ENCODE measurements around the gene MISP3.
"Not testable (repeated sequence)": the region's sequence is repeated elsewhere in the genome, so short reads cannot be mapped to it uniquely, and the experiment has no call there.

Gene MISP3

DNA sequence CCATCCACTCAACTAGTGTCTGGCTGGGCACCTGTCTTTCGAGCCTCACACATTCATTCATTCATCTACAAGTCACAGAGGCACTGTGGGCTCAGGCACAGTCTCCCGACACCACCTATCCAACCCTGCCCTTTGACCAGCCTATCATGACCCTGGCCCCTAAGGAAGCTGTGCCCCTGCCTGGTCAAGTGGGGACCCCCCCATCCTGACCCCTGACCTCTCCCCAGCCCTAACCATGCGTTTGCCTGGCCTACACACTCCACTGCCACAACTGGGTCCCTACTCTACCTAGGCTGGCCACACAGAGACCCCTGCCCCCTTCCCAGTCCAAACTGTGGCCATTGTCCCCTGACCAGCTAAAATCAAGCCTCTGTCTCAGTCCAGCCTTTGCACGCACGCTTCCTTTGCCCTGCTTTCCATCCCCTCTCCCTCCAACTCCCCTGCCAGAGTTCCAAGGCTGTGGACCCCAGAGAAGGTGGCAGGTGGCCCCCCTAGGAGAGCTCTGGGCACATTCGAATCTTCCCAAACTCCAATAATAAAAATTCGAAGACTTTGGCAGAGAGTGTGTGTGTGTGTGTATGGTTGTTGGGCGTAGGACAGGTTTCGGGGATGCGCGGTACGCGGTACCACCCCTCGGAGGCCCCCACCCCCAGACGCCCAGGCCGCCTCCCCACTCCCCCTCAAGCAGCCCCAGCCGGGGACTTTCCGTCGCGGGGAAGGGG is 41.4 kb upstream of the MISP3 start:
- Histone ChIP-seq H3K9ac (ENCODE audit: low read length) (peak overlapping the region; percentile 71), H3K79me2 (ENCODE audit: control insufficient read depth, insufficient read depth, low read length) (no peaks in the 10 kb centered on the region), H3K18ac (ENCODE audit: low read length) (no peak overlapping the region), H2BK120ac (ENCODE audit: low read depth, low read length) (no peak overlapping the region), H4K8ac (ENCODE audit: low read depth, low read length) (no peak overlapping the region), H3K23ac (ENCODE audit: low read length) (no peak overlapping the region), H2AK5ac (ENCODE audit: low read length) (no peak overlapping the region), H3K4me3 (ENCODE audit: low read length) (no peak overlapping the region), H3K27me3 (ENCODE audit: insufficient read depth, low read length, poor library complexity) (no peaks in the 10 kb centered on the region), H3K27ac (ENCODE audit: low read depth, low read length) (no peak overlapping the region), H4K5ac (ENCODE audit: low read length) (no peak overlapping the region), H3K4ac (ENCODE audit: low read depth, low read length) (no peak overlapping the region), H3K36me3 (ENCODE audit: control insufficient read depth, insufficient read depth, low read length) (no peaks in the 10 kb centered on the region), H3K56ac (ENCODE audit: low read length) (peak overlapping the region; percentile 95), H3K4me2 (ENCODE audit: low read length) (peak overlapping the region; percentile 59), H2BK5ac (ENCODE audit: low read length) (no peak overlapping the region), H2BK15ac (replicated peaks; ENCODE audit: low read depth) (no peak overlapping the region), H3K79me1 (ENCODE audit: low read length) (no peaks in the 10 kb centered on the region), H3K4me1 (ENCODE audit: control insufficient read depth, low read depth, low read length) (no peaks in the 10 kb centered on the region)
- WGBS (ENCODE audit: extremely low coverage, insufficient coverage, low lambda C conversion rate), result no CpG with 5 or more reads among the region's 20 CpGs
- no peak for DNase-seq

DNA sequence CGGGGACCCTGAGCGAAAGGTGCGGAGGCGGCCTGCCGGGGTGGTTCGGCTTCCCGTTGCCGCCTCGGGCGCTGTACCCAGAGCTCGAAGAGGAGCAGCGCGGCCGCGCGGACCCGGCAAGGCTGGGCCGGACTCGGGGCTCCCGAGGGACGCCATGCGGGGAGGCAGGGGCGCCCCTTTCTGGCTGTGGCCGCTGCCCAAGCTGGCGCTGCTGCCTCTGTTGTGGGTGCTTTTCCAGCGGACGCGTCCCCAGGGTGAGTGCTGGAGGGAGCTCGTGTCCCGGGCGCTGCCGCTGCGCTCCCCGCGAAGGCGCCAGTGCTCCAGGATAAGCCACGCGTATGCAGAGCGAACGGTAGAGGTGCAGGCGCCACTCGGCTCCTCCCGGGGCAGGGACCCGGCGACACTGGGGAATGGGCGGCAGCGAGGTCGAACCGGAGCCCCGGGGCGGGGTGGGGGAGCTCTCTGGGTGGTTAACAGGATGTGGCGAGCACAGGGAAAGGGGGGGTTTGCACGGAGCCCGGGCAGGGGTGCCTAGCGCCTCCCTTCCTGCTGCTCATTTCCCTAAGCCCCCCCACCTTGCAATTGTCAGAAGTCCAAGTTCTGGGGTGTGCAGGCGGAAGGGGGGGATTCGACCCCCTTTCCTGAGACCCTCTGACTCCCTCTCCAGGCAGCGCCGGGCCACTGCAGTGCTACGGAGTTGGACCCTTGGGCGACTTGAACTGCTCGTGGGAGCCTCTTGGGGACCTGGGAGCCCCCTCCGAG is 40.7 kb upstream of the MISP3 start, which contains the start of gene IL27RA:
Gene IL27RA (plus strand): TSS at position 44 of the 762 bp plus-strand sequence. CDS start 111 bp downstream, at position 155.
- peak within 1 kb of the TSS; percentile 71 for H3K9ac ChIP-seq (ENCODE audit: low read length)
- peak within 1 kb of the TSS; percentile 95 for H3K56ac ChIP-seq (ENCODE audit: low read length)
- H3K23ac ChIP-seq (ENCODE audit: low read length), result no peak within 1 kb of the TSS
- no peak within 1 kb of the TSS for H3K27ac ChIP-seq (ENCODE audit: low read depth, low read length)
- no CpG with 5 or more reads among the region's 63 CpGs for WGBS (ENCODE audit: extremely low coverage, insufficient coverage, low lambda C conversion rate)
- no peak within 1 kb of the TSS for H2AK5ac ChIP-seq (ENCODE audit: low read length)
- H3K4me1 ChIP-seq (ENCODE audit: control insufficient read depth, low read depth, low read length), result no peaks in the 10 kb centered on the region
- H2BK120ac ChIP-seq (ENCODE audit: low read depth, low read length), result no peak within 1 kb of the TSS
- H3K27me3 ChIP-seq (ENCODE audit: insufficient read depth, low read length, poor library complexity), result no peaks in the 10 kb centered on the region
- peak within 1 kb of the TSS; percentile 6 for H3K18ac ChIP-seq (ENCODE audit: low read length)
- no peaks in the 10 kb centered on the region for H3K79me1 ChIP-seq (ENCODE audit: low read length)
- H3K79me2 ChIP-seq (ENCODE audit: control insufficient read depth, insufficient read depth, low read length), result no peaks in the 10 kb centered on the region
- H2BK5ac ChIP-seq (ENCODE audit: low read length), result no peak within 1 kb of the TSS
- H3K4me2 ChIP-seq (ENCODE audit: low read length), result peak within 1 kb of the TSS; percentile 59
- H4K5ac ChIP-seq (ENCODE audit: low read length), result no peak within 1 kb of the TSS
- peak; percentile 63 for DNase-seq
- H3K4ac ChIP-seq (ENCODE audit: low read depth, low read length), result peak within 1 kb of the TSS; percentile 17
- peak within 1 kb of the TSS; percentile 65 for H3K4me3 ChIP-seq (ENCODE audit: low read length)
- H3K36me3 ChIP-seq (ENCODE audit: control insufficient read depth, insufficient read depth, low read length), result no peaks in the 10 kb centered on the region
- H4K8ac ChIP-seq (ENCODE audit: low read depth, low read length), result no peak within 1 kb of the TSS
- H2BK15ac ChIP-seq (replicated peaks; ENCODE audit: low read depth), result no peak within 1 kb of the TSS

DNA sequence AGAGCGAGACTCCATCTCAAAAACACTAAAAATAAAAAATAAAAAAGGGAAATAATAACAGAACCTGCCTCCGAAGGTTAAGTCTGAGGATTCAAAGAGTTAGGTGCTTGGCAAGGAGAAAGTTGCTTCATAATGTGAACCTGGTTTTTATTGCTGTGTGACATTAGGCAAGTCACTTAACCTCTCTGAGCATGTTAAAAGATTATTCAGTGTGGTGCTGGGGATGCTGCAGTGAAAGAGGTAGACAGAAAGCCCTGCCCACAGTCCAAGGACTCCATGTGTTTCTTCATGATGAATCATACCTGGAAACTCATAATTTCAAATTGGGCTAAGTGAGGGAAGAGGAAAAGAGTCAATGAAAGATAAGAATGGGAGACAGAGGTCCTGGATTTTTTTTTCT is 38.6 kb upstream of the MISP3 start:
- Histone ChIP-seq H3K56ac (ENCODE audit: low read length) (no peak overlapping the region), H3K4me2 (ENCODE audit: low read length) (no peak overlapping the region), H2AK5ac (ENCODE audit: low read length) (no peak overlapping the region), H3K27me3 (ENCODE audit: insufficient read depth, low read length, poor library complexity) (no peaks in the 10 kb centered on the region), H3K4ac (ENCODE audit: low read depth, low read length) (no peak overlapping the region), H3K27ac (ENCODE audit: low read depth, low read length) (no peak overlapping the region), H3K36me3 (ENCODE audit: control insufficient read depth, insufficient read depth, low read length) (no peaks in the 10 kb centered on the region), H2BK5ac (ENCODE audit: low read length) (no peak overlapping the region), H3K23ac (ENCODE audit: low read length) (no peak overlapping the region), H3K9ac (ENCODE audit: low read length) (no peak overlapping the region), H3K4me3 (ENCODE audit: low read length) (no peak overlapping the region), H3K79me2 (ENCODE audit: control insufficient read depth, insufficient read depth, low read length) (no peaks in the 10 kb centered on the region), H3K18ac (ENCODE audit: low read length) (no peak overlapping the region), H4K5ac (ENCODE audit: low read length) (no peak overlapping the region), H2BK120ac (ENCODE audit: low read depth, low read length) (no peak overlapping the region), H4K8ac (ENCODE audit: low read depth, low read length) (no peak overlapping the region), H3K79me1 (ENCODE audit: low read length) (no peaks in the 10 kb centered on the region), H2BK15ac (replicated peaks; ENCODE audit: low read depth) (no peak overlapping the region), H3K4me1 (ENCODE audit: control insufficient read depth, low read depth, low read length) (no peaks in the 10 kb centered on the region)
- WGBS (ENCODE audit: extremely low coverage, insufficient coverage, low lambda C conversion rate), result no CpG with 5 or more reads among the region's 2 CpGs
- no peak for DNase-seq

DNA sequence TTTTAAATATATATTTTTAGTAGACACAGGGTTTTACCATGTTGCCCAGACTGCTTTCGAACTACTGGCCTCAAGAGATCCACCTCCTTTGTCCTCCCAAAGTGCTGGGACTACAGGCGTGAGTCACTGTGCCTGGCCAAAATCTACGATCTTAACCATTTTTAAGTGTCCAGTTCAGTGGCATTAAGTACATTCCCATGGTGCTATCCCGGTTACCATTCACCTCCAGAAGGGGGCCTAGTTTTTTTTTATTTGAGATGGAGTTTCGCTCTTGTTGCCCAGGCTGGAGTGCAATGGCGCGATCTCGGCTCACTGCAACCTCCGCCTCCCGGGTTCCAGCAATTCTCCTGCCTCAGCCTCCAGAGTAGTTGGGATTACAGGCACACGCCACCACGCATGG is 37.4 kb upstream of the MISP3 start:
- not testable (repeated sequence) for H2BK120ac ChIP-seq (ENCODE audit: low read depth, low read length); H3K4me3 ChIP-seq (ENCODE audit: low read length); H2AK5ac ChIP-seq (ENCODE audit: low read length); H3K9ac ChIP-seq (ENCODE audit: low read length); DNase-seq; H4K5ac ChIP-seq (ENCODE audit: low read length); H3K4me1 ChIP-seq (ENCODE audit: control insufficient read depth, low read depth, low read length); H2BK5ac ChIP-seq (ENCODE audit: low read length); H3K4me2 ChIP-seq (ENCODE audit: low read length); H3K79me2 ChIP-seq (ENCODE audit: control insufficient read depth, insufficient read depth, low read length); H3K4ac ChIP-seq (ENCODE audit: low read depth, low read length); H3K36me3 ChIP-seq (ENCODE audit: control insufficient read depth, insufficient read depth, low read length); H3K27ac ChIP-seq (ENCODE audit: low read depth, low read length); H3K23ac ChIP-seq (ENCODE audit: low read length); H4K8ac ChIP-seq (ENCODE audit: low read depth, low read length); H3K27me3 ChIP-seq (ENCODE audit: insufficient read depth, low read length, poor library complexity); H2BK15ac ChIP-seq (replicated peaks; ENCODE audit: low read depth); H3K56ac ChIP-seq (ENCODE audit: low read length); H3K79me1 ChIP-seq (ENCODE audit: low read length); H3K18ac ChIP-seq (ENCODE audit: low read length)
- WGBS (ENCODE audit: extremely low coverage, insufficient coverage, low lambda C conversion rate), result no CpG with 5 or more reads among the region's 12 CpGs

DNA sequence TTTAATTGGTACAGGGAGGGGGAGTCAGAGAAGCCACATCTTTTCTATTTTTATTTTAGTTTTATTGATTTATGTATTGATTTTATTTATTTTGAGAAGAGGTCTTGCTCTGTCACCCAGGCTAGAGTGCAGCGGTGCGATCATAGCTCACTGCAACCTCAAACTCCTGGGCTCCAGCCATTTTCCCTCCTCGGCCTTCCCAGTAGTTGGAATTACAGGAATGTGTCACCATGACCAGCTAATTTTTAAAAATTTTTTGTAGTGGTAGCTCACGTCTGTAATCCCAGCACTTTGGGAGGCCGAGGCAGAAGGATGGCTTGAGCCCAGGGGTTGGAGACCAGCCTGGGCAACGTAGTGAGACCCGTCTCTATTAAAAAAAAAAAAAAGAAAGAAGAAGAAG is 36.9 kb upstream of the MISP3 start:
- Histone ChIP-seq H4K5ac (ENCODE audit: low read length) (no peak overlapping the region), H3K9ac (ENCODE audit: low read length) (no peak overlapping the region), H4K8ac (ENCODE audit: low read depth, low read length) (no peak overlapping the region), H2BK5ac (ENCODE audit: low read length) (no peak overlapping the region), H3K4ac (ENCODE audit: low read depth, low read length) (no peak overlapping the region), H2BK15ac (replicated peaks; ENCODE audit: low read depth) (no peak overlapping the region), H3K4me2 (ENCODE audit: low read length) (no peak overlapping the region), H3K36me3 (ENCODE audit: control insufficient read depth, insufficient read depth, low read length) (no peaks in the 10 kb centered on the region), H2BK120ac (ENCODE audit: low read depth, low read length) (no peak overlapping the region), H3K79me2 (ENCODE audit: control insufficient read depth, insufficient read depth, low read length) (no peaks in the 10 kb centered on the region), H3K18ac (ENCODE audit: low read length) (no peak overlapping the region), H3K79me1 (ENCODE audit: low read length) (no peaks in the 10 kb centered on the region), H3K4me1 (ENCODE audit: control insufficient read depth, low read depth, low read length) (no peaks in the 10 kb centered on the region), H3K27ac (ENCODE audit: low read depth, low read length) (no peak overlapping the region), H3K56ac (ENCODE audit: low read length) (no peak overlapping the region), H2AK5ac (ENCODE audit: low read length) (no peak overlapping the region), H3K4me3 (ENCODE audit: low read length) (no peak overlapping the region), H3K27me3 (ENCODE audit: insufficient read depth, low read length, poor library complexity) (no peaks in the 10 kb centered on the region), H3K23ac (ENCODE audit: low read length) (no peak overlapping the region)
- DNase-seq, result peak; percentile 61
- WGBS (ENCODE audit: extremely low coverage, insufficient coverage, low lambda C conversion rate), result no CpG with 5 or more reads among the region's 7 CpGs
